ENCODE data around the gene ZFYVE27.

DNA sequence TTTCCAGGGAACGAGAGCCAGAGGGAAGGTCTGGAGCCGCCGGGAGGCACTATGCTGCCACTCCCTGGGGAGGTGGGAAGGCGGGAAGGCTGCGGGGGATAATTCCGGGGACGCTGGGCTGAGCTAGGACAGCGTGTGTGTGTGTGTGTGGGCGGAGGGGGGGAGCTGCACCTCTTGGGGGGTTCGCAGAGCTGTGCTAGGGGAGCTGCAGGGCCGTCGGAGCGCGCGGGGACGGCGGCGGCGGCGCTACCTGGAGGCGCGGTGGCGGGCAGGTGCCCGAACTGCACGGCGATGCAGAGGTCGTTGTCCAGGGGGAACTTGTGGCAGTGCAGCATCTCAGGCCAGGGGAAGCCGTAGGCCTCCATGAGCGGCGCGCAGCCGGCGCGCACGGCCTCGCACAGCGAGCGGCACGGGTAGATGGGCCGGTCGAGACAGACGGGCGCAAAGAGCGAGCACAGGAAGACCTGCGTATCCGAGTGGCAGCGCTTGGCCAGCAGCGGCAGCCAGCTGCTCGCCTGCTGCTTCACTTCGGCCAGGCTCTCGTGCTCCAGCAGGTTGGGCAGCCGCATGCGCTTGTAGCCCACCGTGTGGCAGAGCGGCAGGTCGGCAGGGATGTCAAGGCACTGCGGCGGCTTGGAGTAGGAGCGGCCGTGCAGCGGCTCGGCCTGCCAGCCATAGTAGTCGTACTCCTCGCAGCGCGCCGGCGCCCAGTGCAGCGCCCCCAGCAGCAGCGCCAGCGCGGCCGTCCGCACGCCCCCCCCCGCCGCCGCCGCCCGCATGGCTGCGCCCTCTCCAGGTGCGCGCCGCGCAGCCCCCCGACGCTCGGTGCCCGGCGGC, 34.3 kb downstream of the ZFYVE27 start:
- peak in 1 of 3 donors; percentile 48 for TF ChIP-seq POLR2A (IDR thresholded peaks at IDR 0.05)
- TF ChIP-seq, protein P1, sequence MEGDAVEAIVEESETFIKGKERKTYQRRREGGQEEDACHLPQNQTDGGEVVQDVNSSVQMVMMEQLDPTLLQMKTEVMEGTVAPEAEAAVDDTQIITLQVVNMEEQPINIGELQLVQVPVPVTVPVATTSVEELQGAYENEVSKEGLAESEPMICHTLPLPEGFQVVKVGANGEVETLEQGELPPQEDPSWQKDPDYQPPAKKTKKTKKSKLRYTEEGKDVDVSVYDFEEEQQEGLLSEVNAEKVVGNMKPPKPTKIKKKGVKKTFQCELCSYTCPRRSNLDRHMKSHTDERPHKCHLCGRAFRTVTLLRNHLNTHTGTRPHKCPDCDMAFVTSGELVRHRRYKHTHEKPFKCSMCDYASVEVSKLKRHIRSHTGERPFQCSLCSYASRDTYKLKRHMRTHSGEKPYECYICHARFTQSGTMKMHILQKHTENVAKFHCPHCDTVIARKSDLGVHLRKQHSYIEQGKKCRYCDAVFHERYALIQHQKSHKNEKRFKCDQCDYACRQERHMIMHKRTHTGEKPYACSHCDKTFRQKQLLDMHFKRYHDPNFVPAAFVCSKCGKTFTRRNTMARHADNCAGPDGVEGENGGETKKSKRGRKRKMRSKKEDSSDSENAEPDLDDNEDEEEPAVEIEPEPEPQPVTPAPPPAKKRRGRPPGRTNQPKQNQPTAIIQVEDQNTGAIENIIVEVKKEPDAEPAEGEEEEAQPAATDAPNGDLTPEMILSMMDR (IDR thresholded peaks at IDR 0.05) = peak in 2 of 7 experiments; percentile 15 to 16

Measured in body of pancreas (tissue), 4 donors.